HCT116 (cell line): ENCODE data around the gene CELF2. TPM values are rescaled to one million over a fixed set of nuclear protein-coding genes. Genes with fewer than 3 reads are reported as not detected.

ENCODE experiments used
- ATAC-seq: fragments of 200-7000 bp; cut with Tn5 transposase; 2 replicates; pipeline ENCODE4 v1.9.1; 2020; ENCODE audit warnings: mild to moderate bottlenecking, moderate library complexity
- BruUV-seq: library from RNA; stranded (reverse); fragments of 400-500 nt; replicated peaks from 2 replicates; lab custom pipeline; 2021; lab: Mats Ljungman, UMichigan
- CTCF ChIA-PET: fragments of 300-600 bp; sonication (Branson Sonifier 250); formaldehyde crosslinking; loops from one replicate; lab custom pipeline; 2021; ENCODE audit warnings: antibody characterized with exemption; lab: Charles Lee
- POLR2A ChIA-PET: fragments of 300-600, 350-600 bp; sonication (Branson Sonifier 250); formaldehyde crosslinking; loops from one replicate; lab custom pipeline; 2021; ENCODE audit warnings: antibody characterized with exemption; lab: Charles Lee
- RAD21 ChIA-PET, 2 experiments: fragments of 300-600 bp; sonication (Branson Sonifier 250); formaldehyde crosslinking; loops; one replicate each; lab custom pipeline; 2023; ENCODE audit warnings: low total read pairs in 2 of 2; ENCODE audit not compliant: uncharacterized antibody in 2 of 2, unreplicated experiment in 2 of 2, low non-redundant PET in 1 of 2; lab: Charles Lee
- DNase-seq: peaks from one replicate; pipeline ENCODE4 v3.0.0-alpha.2; 2010; ENCODE audit warnings: low read depth, low spot score
- H2AFZ ChIP-seq: fragments of 200-600 bp; shearing (Covaris generic), sonication (generic); 2 replicates; pipeline ENCODE4 v1.6.1; 2017; ENCODE audit warnings: low read depth, mixed run types, mixed read lengths, antibody characterized with exemption, low read length; ENCODE audit not compliant: poor library complexity, severe bottlenecking
- H3K27ac ChIP-seq: 2 replicates; pipeline ENCODE4 v1.5.1; 2012; ENCODE audit warnings: low read depth, low read length
- H3K27me3 ChIP-seq: fragments of 200-600 bp; sonication (generic); 2 replicates; pipeline ENCODE4 v1.6.1; 2016; ENCODE audit warnings: mixed run types, low read length, mixed read lengths; ENCODE audit not compliant: insufficient read depth
- H3K36me3 ChIP-seq, 2 experiments: fragments of 200-500 bp in 1 of 2; fragments of 200-600 bp in 1 of 2; sonication (Bioruptor generic) in 1 of 2; sonication (generic) in 1 of 2; 2 replicates each; pipeline versions ENCODE4 v1.5.1 to v1.6.1; 2014 to 2016; ENCODE audit warnings: low read length in 2 of 2, inconsistent platforms in 1 of 2, mixed read lengths in 1 of 2, mixed run types in 1 of 2; ENCODE audit not compliant: insufficient read depth in 2 of 2, control insufficient read depth in 1 of 2
- H3K4me1 ChIP-seq, 2 experiments: fragments of 200-600 bp in 1 of 2; sonication (generic) in 1 of 2; 2 replicates each; pipeline versions ENCODE4 v1.5.1 to v1.6.1; 2012 to 2017; ENCODE audit warnings: low read length in 2 of 2, inconsistent platforms in 1 of 2, mild to moderate bottlenecking in 1 of 2, mixed read lengths in 1 of 2, mixed run types in 1 of 2, moderate library complexity in 1 of 2; ENCODE audit not compliant: insufficient read depth in 2 of 2, control insufficient read depth in 1 of 2
- H3K4me2 ChIP-seq: fragments of 200-600 bp; sonication (generic); 2 replicates; pipeline ENCODE4 v1.6.1; 2017; ENCODE audit warnings: mixed run types, low read length, mixed read lengths
- H3K4me3 ChIP-seq, 2 experiments: fragments of 200-600 bp in 1 of 2; sonication (generic) in 1 of 2; replicated peaks in 1 of 2; 2 replicates each; pipeline ENCODE4 v1.5.1; 2011 to 2016; ENCODE audit warnings: low read length in 2 of 2, control low read depth in 1 of 2, low read depth in 1 of 2, mild to moderate bottlenecking in 1 of 2, mixed read lengths in 1 of 2, mixed run types in 1 of 2
- H3K79me2 ChIP-seq: fragments of 200-600 bp; sonication (generic); 2 replicates; pipeline ENCODE4 v1.6.1; 2017; ENCODE audit warnings: mild to moderate bottlenecking, mixed run types, low read length, moderate library complexity, mixed read lengths; ENCODE audit not compliant: insufficient read depth
- H3K9ac ChIP-seq: fragments of 200-600 bp; sonication (generic); 2 replicates; pipeline ENCODE4 v1.6.1; 2016; ENCODE audit warnings: low read length, mixed read lengths
- H3K9me2 ChIP-seq: fragments of 200-600 bp; sonication (generic), shearing (Covaris generic); 2 replicates; pipeline ENCODE4 v1.6.1; 2017; ENCODE audit warnings: mixed run types, mild to moderate bottlenecking, moderate library complexity; ENCODE audit not compliant: insufficient read depth
- H3K9me3 ChIP-seq, 2 experiments: fragments of 200-500 bp in 1 of 2; fragments of 200-600 bp in 1 of 2; sonication (Bioruptor generic) in 1 of 2; sonication (generic) in 1 of 2; 2 replicates each; pipeline ENCODE4 v1.6.1; 2014 to 2017; ENCODE audit warnings: low read length in 2 of 2, mixed read lengths in 2 of 2, inconsistent platforms in 1 of 2, low read depth in 1 of 2, mild to moderate bottlenecking in 1 of 2, mixed run types in 1 of 2, moderate library complexity in 1 of 2; ENCODE audit not compliant: control insufficient read depth in 1 of 2, insufficient read depth in 1 of 2
- H4K20me1 ChIP-seq: fragments of 200-600 bp; sonication (generic), shearing (Covaris generic); 2 replicates; pipeline ENCODE4 v1.6.1; 2017; ENCODE audit warnings: mixed run types, mild to moderate bottlenecking, moderate library complexity; ENCODE audit not compliant: insufficient read depth
- CEBPB ChIP-seq: IDR thresholded peaks from 2 replicates; pipeline ENCODE4 v1.6.1; 2012; ENCODE audit warnings: low read depth
- EGR1 ChIP-seq: IDR thresholded peaks from 2 replicates; pipeline ENCODE4 v1.6.1; 2012; ENCODE audit warnings: low read depth
- EZH2 ChIP-seq: fragments of 200-600 bp; sonication (generic); IDR thresholded peaks from 2 replicates; pipeline ENCODE4 v1.6.1; 2017; ENCODE audit warnings: antibody characterized with exemption, mixed run types
- EZH2phosphoT487 ChIP-seq: fragments of 200-600 bp; IDR thresholded peaks from 2 replicates; pipeline ENCODE4 v1.6.1; 2018; ENCODE audit warnings: antibody characterized with exemption, borderline replicate concordance
- JUND ChIP-seq: IDR thresholded peaks from 2 replicates; pipeline ENCODE4 v1.6.1; 2012
- POLR2A ChIP-seq: IDR thresholded peaks from 2 replicates; pipeline ENCODE4 v1.7.0; 2011; ENCODE audit warnings: borderline replicate concordance; ENCODE audit not compliant: insufficient read depth, insufficient read length; ENCODE audit errors: extremely low read depth
- POLR2AphosphoS5 ChIP-seq: IDR thresholded peaks from 2 replicates; pipeline ENCODE4 v1.6.1; 2011; ENCODE audit warnings: mild to moderate bottlenecking, low read depth, low read length, moderate library complexity
- SIN3A ChIP-seq: IDR thresholded peaks from 2 replicates; pipeline ENCODE4 v1.6.1; 2012; ENCODE audit warnings: low read depth
- SP1 ChIP-seq: IDR thresholded peaks from 2 replicates; pipeline ENCODE4 v1.6.1; 2012; ENCODE audit warnings: low read depth
- SRF ChIP-seq: IDR thresholded peaks from 2 replicates; pipeline ENCODE4 v1.6.1; 2012; ENCODE audit warnings: low read depth
- TCF7L2 ChIP-seq: IDR thresholded peaks from 2 replicates; pipeline ENCODE4 v1.7.0; 2011; ENCODE audit warnings: borderline replicate concordance, inconsistent platforms; ENCODE audit not compliant: insufficient read depth, insufficient read length; ENCODE audit errors: extremely low read depth
- YY1 ChIP-seq: IDR thresholded peaks from 2 replicates; pipeline ENCODE4 v1.6.1; 2011; ENCODE audit warnings: low read length, low read depth, moderate library complexity, mild to moderate bottlenecking; ENCODE audit not compliant: insufficient replicate concordance; ENCODE audit errors: extremely low read depth
- ZFX ChIP-seq: fragments of 450-650 bp; IDR thresholded peaks from 2 replicates; pipeline ENCODE4 v1.6.1; 2017
- ZNF274 ChIP-seq: fragments of 200-500 bp; sonication (Bioruptor generic); IDR thresholded peaks from 2 replicates; pipeline ENCODE4 v1.6.1; 2014; ENCODE audit warnings: mild to moderate bottlenecking, low read depth, low read length, inconsistent platforms
- intact Hi-C: fragments of 100-400 bp; cut with micrococcal nuclease; formaldehyde crosslinking; loops from 2 replicates; pipeline ENCODE4 v1.10.0; 2022
- total RNA-seq: library from RNA; stranded (reverse); gene quantifications from one replicate; pipeline ENCODE4 v1.2.1, GENCODE V29; 2021; ENCODE audit not compliant: unreplicated experiment
- TF ChIP-seq, protein P1 (sequence below): IDR thresholded peaks from 2 replicates; pipeline ENCODE4 v1.6.1; 2012; ENCODE audit warnings: low read depth
- TF ChIP-seq, protein P2 (sequence below): IDR thresholded peaks from 2 replicates; pipeline ENCODE4 v1.6.1; 2012
- TF ChIP-seq, protein P3 (sequence below), 3 experiments: fragments of 200-600 bp in 1 of 3; sonication (generic) in 1 of 3; IDR thresholded peaks in 2 of 3; conservative IDR thresholded peaks in 1 of 3; 2 replicates each; pipeline ENCODE4 v1.5.1; 2012 to 2017; ENCODE audit warnings: low read depth in 2 of 3, low read length in 2 of 3, antibody characterized with exemption in 1 of 3, borderline replicate concordance in 1 of 3, control low read depth in 1 of 3, mild to moderate bottlenecking in 1 of 3, mixed read lengths in 1 of 3, mixed run types in 1 of 3, moderate library complexity in 1 of 3; ENCODE audit not compliant: insufficient read depth in 1 of 3

The CELF2 gene
- total RNA-seq, 1 experiment from 2014 or later: 0.66 TPM

DNA sequence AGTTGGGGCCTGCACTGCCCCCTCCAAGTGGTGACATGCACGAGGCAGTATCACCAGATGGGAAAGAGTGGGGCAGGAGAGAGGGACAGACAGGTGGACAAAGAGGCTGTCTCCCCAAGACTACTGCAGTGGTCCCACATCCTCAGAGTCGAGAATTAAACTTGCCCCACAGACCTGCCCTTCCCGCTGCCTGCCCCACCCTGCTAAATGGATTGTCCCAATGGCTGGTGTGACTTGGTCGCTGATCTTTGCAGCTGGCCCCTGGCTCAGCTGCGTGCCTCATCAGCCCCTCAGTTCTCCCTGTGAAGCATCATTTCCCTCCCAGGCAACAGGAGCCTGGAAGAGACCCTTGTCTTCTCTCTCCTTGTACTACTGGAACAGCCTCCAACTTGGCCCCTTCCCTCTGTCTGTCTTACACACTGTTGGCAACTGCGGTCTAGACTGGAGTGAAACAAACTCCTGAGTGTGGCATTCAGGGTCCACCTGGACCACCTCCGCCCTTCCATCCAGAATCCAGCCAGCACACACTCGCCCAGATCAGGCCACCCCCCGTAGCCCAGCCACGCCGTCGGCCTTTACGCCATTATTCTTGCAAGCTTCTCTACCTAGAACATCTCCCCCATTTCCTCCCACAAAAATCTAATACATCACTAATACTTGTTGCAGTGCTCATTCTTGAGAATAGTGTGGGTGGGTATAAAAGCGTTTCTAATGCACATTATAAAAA lies 275.1 kb downstream of the CELF2 start:
- Histone ChIP-seq H3K9ac (no peak overlapping the region), H3K27ac (no peak overlapping the region), H3K4me3 (no peak overlapping the region), H3K4me2 (no peak overlapping the region), H3K9me2 (no peaks in the 10 kb centered on the region), H2AFZ (no peak overlapping the region), H3K36me3 (no peaks in the 10 kb centered on the region), H3K27me3 (0 out of 2 replicates have a peak, but pooled peaks cover 4% of the 10 kb centered on the region), H3K9me3 (no peaks in the 10 kb centered on the region), H3K4me1 (no peaks in the 10 kb centered on the region), H4K20me1 (no peaks in the 10 kb centered on the region), H3K79me2 (no peaks in the 10 kb centered on the region)
- POLR2A ChIA-PET: no interaction called here
- ATAC-seq (no peak), DNase-seq (no peak)
- intact Hi-C loops: no loop called here
- CTCF ChIA-PET: no interaction called here
- no TSS peak for BruUV-seq
- TF ChIP-seq, protein P1, sequence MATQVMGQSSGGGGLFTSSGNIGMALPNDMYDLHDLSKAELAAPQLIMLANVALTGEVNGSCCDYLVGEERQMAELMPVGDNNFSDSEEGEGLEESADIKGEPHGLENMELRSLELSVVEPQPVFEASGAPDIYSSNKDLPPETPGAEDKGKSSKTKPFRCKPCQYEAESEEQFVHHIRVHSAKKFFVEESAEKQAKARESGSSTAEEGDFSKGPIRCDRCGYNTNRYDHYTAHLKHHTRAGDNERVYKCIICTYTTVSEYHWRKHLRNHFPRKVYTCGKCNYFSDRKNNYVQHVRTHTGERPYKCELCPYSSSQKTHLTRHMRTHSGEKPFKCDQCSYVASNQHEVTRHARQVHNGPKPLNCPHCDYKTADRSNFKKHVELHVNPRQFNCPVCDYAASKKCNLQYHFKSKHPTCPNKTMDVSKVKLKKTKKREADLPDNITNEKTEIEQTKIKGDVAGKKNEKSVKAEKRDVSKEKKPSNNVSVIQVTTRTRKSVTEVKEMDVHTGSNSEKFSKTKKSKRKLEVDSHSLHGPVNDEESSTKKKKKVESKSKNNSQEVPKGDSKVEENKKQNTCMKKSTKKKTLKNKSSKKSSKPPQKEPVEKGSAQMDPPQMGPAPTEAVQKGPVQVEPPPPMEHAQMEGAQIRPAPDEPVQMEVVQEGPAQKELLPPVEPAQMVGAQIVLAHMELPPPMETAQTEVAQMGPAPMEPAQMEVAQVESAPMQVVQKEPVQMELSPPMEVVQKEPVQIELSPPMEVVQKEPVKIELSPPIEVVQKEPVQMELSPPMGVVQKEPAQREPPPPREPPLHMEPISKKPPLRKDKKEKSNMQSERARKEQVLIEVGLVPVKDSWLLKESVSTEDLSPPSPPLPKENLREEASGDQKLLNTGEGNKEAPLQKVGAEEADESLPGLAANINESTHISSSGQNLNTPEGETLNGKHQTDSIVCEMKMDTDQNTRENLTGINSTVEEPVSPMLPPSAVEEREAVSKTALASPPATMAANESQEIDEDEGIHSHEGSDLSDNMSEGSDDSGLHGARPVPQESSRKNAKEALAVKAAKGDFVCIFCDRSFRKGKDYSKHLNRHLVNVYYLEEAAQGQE: no peak
- TF ChIP-seq EZH2: no peak
- TF ChIP-seq EZH2phosphoT487: no peak
- no peak for TF ChIP-seq JUND
- TF ChIP-seq, protein P2, sequence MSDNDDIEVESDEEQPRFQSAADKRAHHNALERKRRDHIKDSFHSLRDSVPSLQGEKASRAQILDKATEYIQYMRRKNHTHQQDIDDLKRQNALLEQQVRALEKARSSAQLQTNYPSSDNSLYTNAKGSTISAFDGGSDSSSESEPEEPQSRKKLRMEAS: no peak
- no peak for TF ChIP-seq TCF7L2
- TF ChIP-seq CEBPB: no peak
- no peak for TF ChIP-seq EGR1
- TF ChIP-seq, protein P3, sequence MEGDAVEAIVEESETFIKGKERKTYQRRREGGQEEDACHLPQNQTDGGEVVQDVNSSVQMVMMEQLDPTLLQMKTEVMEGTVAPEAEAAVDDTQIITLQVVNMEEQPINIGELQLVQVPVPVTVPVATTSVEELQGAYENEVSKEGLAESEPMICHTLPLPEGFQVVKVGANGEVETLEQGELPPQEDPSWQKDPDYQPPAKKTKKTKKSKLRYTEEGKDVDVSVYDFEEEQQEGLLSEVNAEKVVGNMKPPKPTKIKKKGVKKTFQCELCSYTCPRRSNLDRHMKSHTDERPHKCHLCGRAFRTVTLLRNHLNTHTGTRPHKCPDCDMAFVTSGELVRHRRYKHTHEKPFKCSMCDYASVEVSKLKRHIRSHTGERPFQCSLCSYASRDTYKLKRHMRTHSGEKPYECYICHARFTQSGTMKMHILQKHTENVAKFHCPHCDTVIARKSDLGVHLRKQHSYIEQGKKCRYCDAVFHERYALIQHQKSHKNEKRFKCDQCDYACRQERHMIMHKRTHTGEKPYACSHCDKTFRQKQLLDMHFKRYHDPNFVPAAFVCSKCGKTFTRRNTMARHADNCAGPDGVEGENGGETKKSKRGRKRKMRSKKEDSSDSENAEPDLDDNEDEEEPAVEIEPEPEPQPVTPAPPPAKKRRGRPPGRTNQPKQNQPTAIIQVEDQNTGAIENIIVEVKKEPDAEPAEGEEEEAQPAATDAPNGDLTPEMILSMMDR (IDR thresholded peaks at IDR 0.05 in 2 of 3, conservative IDR thresholded peaks at IDR 0.05 in 1 of 3; ENCODE audit: borderline replicate concordance in 1 of 3, insufficient read depth in 1 of 3, low read depth in 2 of 3, low read length in 2 of 3): no peak
- no peak for TF ChIP-seq SP1
- TF ChIP-seq SRF: no peak
- no peak for TF ChIP-seq ZNF274
- TF ChIP-seq ZFX: no peak
- TF ChIP-seq POLR2A: no peak
- TF ChIP-seq POLR2AphosphoS5: no peak
- no peak for TF ChIP-seq SIN3A
- TF ChIP-seq YY1: no peak
- RAD21 ChIA-PET: no interaction called here
